Measurements from ENCODE around the gene SHISA7. TPM values are rescaled to one million over a fixed set of nuclear protein-coding genes. Genes with fewer than 3 reads are reported as not detected.
"Not testable (repeated sequence)": the region's sequence is repeated elsewhere in the genome, so short reads cannot be mapped to it uniquely, and the experiment has no call there.

Gene SHISA7
- total RNA-seq, 1 donor from 2014 or later, result not detected

- peak; percentile 84 for ATAC-seq
Observed at GRCh38 chr19:55418185-55418584, 24.9 kb downstream of the SHISA7 start.

GRCh38 chr19:55410168-55410567 is 32.9 kb downstream of the SHISA7 start:
- ATAC-seq, result no peak

GRCh38 chr19:55409179-55409578 is 33.9 kb downstream of the SHISA7 start:
- not testable (repeated sequence) for ATAC-seq

- no peak for ATAC-seq
Observed at GRCh38 chr19:55408533-55408872, 34.6 kb downstream of the SHISA7 start.

GRCh38 chr19:55407800-55408532 is 35.1 kb downstream of the SHISA7 start:
- ATAC-seq, result peak; percentile 95

GRCh38 chr19:55407550-55407799 is 35.6 kb downstream of the SHISA7 start, which contains the start of gene UBE2S:
UBE2S (minus strand) TSS chr19:55407788; CDS start chr19:55407589, 199 bp downstream.
- not testable (repeated sequence) for ATAC-seq

- ATAC-seq, result peak; percentile 14
Observed at GRCh38 chr19:55406826-55407549, 36.1 kb downstream of the SHISA7 start.

- ATAC-seq, result no peak
Observed at GRCh38 chr19:55406091-55406825, 36.8 kb downstream of the SHISA7 start.

GRCh38 chr19:55405638-55406037 is 37.5 kb downstream of the SHISA7 start:
- no peak for ATAC-seq

GRCh38 chr19:55402509-55402908 is 40.6 kb downstream of the SHISA7 start:
- ATAC-seq, result no peak

- not testable (repeated sequence) for ATAC-seq
Observed at GRCh38 chr19:55401390-55401789, 41.7 kb downstream of the SHISA7 start.

GRCh38 chr19:55400281-55401087 is 42.6 kb downstream of the SHISA7 start:
- peak; percentile 90 for ATAC-seq

GRCh38 chr19:55398200-55398925 is 44.7 kb downstream of the SHISA7 start:
- ATAC-seq, result no peak

GRCh38 chr19:55392820-55393761 is 50.0 kb downstream of the SHISA7 start:
- ATAC-seq, result no peak

GRCh38 chr19:55391702-55392615 is 51.1 kb downstream of the SHISA7 start:
- ATAC-seq, result peak; percentile 58

- peak; percentile 24 for ATAC-seq
Observed at GRCh38 chr19:55391191-55391670, 51.9 kb downstream of the SHISA7 start.

GRCh38 chr19:55390461-55390880 is 52.6 kb downstream of the SHISA7 start:
- ATAC-seq, result no peak

- ATAC-seq, result no peak
Observed at GRCh38 chr19:55389386-55390317, 53.4 kb downstream of the SHISA7 start.

Data from esophagus mucosa (tissue), 1 donor.